ENCODE measurements around the gene MFAP4.

DNA sequence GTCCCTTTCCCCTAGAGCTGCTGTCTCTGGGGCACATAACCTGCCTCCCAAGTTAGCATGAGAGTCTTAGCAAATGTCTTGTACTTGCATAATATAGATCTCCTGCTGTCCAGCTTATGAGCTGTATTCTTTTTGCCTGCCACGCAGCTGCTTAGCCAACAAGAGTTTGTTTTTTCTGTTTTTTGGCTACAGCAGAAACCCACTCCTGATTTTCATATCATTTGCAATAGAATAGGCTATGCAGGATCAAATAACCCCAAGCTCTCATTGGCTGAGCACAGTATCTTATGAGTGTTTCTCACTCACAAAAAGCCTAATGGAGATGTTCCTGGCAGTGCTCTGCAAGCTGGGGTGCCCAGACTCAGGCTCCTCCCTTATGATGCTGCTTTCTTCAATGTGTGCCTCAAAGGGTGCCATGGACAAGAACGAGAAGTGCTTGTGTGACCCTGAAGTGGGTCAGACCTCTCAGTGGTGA, 47.6 kb downstream of the MFAP4 start:
- TF ChIP-seq SMC3 (conservative IDR thresholded peaks at IDR 0.05; ENCODE audit: poor library complexity): no peak
- TF ChIP-seq, protein P1, sequence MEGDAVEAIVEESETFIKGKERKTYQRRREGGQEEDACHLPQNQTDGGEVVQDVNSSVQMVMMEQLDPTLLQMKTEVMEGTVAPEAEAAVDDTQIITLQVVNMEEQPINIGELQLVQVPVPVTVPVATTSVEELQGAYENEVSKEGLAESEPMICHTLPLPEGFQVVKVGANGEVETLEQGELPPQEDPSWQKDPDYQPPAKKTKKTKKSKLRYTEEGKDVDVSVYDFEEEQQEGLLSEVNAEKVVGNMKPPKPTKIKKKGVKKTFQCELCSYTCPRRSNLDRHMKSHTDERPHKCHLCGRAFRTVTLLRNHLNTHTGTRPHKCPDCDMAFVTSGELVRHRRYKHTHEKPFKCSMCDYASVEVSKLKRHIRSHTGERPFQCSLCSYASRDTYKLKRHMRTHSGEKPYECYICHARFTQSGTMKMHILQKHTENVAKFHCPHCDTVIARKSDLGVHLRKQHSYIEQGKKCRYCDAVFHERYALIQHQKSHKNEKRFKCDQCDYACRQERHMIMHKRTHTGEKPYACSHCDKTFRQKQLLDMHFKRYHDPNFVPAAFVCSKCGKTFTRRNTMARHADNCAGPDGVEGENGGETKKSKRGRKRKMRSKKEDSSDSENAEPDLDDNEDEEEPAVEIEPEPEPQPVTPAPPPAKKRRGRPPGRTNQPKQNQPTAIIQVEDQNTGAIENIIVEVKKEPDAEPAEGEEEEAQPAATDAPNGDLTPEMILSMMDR (IDR thresholded peaks at IDR 0.05; ENCODE audit: poor library complexity, severe bottlenecking): no peak
- no peak for TF ChIP-seq EP300 (conservative IDR thresholded peaks at IDR 0.05; ENCODE audit: poor library complexity, severe bottlenecking)
- no peak for TF ChIP-seq POLR2AphosphoS5 (IDR thresholded peaks at IDR 0.05)

All from neural cell (in vitro differentiated cells).